C4-2B (cell line): Measurements from ENCODE around the gene CD93.

Experiments used
- H3K27ac ChIP-seq: fragments of 450-650 bp; 2 replicates; pipeline ENCODE4 v1.5.1; 2017
- CTCF ChIP-seq: fragments of 450-650 bp; conservative IDR thresholded peaks from 2 replicates; pipeline ENCODE4 v1.5.1; 2017; ENCODE audit warnings: mild to moderate bottlenecking
- ZFX ChIP-seq: fragments of 450-650 bp; IDR thresholded peaks from 2 replicates; pipeline ENCODE4 v1.6.1; 2017

The CD93 gene

GRCh38 chr20:23122796-23123655, 36.9 kb upstream of the CD93 start:
- H3K27ac ChIP-seq: no peak overlapping the region
- TF ChIP-seq ZFX (no peak), CTCF (no peak)

GRCh38 chr20:23122321-23122720, 36.2 kb upstream of the CD93 start:
- TF ChIP-seq CTCF: no peak
- no peak for TF ChIP-seq ZFX
- no peak overlapping the region for H3K27ac ChIP-seq

- no peak overlapping the region for H3K27ac ChIP-seq
- TF ChIP-seq ZFX (no peak), CTCF (no peak)
Measured at GRCh38 chr20:23121751-23122320, 35.7 kb upstream of the CD93 start.

GRCh38 chr20:23120936-23121750, 35.0 kb upstream of the CD93 start:
- H3K27ac ChIP-seq: no peak overlapping the region
- TF ChIP-seq CTCF (no peak), ZFX (no peak)

- no peak for TF ChIP-seq CTCF
- TF ChIP-seq ZFX: no peak
- no peak overlapping the region for H3K27ac ChIP-seq
Measured at GRCh38 chr20:23120261-23120660, 34.1 kb upstream of the CD93 start.

GRCh38 chr20:23119456-23120216, 33.5 kb upstream of the CD93 start:
- no peak overlapping the region for H3K27ac ChIP-seq
- TF ChIP-seq CTCF: no peak
- no peak for TF ChIP-seq ZFX
